GM21447 (cell line): ENCODE results near the gene CALCOCO1.
"Not testable (repeated sequence)": the region's sequence is repeated elsewhere in the genome, so short reads cannot be mapped to it uniquely, and the experiment has no call there.

Experiments used
- ATAC-seq: cut with Tn5 transposase; IDR thresholded peaks from one replicate; pipeline ENCODE4 v1.9.1; 2021; ENCODE audit not compliant: unreplicated experiment

The CALCOCO1 gene, protein sequence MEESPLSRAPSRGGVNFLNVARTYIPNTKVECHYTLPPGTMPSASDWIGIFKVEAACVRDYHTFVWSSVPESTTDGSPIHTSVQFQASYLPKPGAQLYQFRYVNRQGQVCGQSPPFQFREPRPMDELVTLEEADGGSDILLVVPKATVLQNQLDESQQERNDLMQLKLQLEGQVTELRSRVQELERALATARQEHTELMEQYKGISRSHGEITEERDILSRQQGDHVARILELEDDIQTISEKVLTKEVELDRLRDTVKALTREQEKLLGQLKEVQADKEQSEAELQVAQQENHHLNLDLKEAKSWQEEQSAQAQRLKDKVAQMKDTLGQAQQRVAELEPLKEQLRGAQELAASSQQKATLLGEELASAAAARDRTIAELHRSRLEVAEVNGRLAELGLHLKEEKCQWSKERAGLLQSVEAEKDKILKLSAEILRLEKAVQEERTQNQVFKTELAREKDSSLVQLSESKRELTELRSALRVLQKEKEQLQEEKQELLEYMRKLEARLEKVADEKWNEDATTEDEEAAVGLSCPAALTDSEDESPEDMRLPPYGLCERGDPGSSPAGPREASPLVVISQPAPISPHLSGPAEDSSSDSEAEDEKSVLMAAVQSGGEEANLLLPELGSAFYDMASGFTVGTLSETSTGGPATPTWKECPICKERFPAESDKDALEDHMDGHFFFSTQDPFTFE

GRCh38 chr12:53727310-53728041, at the start of gene CALCOCO1:
TSS of gene CALCOCO1 (minus strand) at chr12:53727452. CDS start at chr12:53725242, 2,210 bp downstream.
- ATAC-seq = peak; percentile 98

DNA sequence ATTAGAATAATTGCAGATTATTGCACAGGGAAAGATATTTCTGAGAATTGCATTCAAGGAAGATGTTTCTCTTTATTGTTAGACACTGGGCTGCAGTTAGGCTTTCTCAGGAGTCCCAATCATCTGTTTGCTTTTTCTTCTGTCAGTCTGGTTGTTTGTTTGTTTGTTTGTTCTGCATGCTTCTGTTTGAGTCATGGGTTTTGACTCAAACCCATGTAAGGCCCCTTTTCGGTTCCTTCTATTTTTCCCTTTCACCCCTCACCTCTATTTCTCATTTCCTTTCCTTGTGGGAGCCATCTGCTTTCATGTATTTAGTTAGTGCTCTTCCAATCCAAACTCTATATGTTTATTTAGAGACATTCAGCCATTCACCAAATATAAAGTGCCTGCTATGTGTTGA, 49.6 kb upstream of the CALCOCO1 start:
- ATAC-seq = no peak

- no peak for ATAC-seq
Observed at GRCh38 chr12:53775478-53776145, 48.4 kb upstream of the CALCOCO1 start.

GRCh38 chr12:53770281-53770680, 43.0 kb upstream of the CALCOCO1 start:
- no peak for ATAC-seq

DNA sequence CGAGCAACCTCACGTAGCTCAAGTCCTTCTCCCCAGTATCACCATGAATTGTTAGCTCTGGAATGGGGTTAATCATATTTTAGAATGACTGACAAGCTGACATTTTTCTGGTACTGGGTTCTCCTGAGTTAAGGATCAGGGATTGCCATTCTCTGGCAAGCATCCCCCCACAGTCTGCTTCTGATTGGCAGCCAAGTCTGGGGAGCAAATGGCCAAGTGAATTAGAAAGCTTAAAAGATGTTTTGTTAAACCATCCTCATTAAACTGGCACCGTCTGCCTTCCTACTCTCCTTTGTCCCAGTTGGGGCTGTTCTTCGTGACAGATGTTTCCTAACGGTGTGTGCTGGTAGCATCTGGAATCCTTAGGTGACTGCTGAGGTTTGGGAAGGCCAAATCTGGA, 41.7 kb upstream of the CALCOCO1 start:
- no peak for ATAC-seq

DNA sequence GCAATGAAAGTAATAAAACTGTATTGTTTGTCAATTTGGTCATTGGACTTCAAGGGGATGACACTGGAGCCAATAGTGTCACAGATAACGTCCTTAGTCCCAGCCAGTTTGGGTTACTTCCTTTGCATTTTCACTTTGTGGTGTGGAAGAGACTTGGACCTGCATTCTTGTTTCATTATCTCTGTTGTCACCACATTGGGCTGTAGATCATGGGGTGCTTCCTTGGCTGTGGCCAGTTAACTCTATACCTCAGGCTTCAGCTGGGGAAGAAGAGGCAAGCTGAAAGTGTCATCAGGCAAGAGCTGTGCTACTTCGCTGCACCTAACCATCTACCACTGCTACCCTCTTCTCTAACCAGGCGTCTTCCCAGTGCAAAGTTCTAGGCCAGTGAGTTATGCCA, 39.6 kb upstream of the CALCOCO1 start:
- no peak for ATAC-seq

GRCh38 chr12:53765891-53766290, 38.6 kb upstream of the CALCOCO1 start:
- ATAC-seq = no peak

- no peak for ATAC-seq
Observed at GRCh38 chr12:53764615-53765014, 37.4 kb upstream of the CALCOCO1 start.

- not testable (repeated sequence) for ATAC-seq
Observed at GRCh38 chr12:53762793-53763192, 35.5 kb upstream of the CALCOCO1 start.

- ATAC-seq = no peak
Observed at GRCh38 chr12:53761306-53761705, 34.1 kb upstream of the CALCOCO1 start.

GRCh38 chr12:53759261-53759660, 32.0 kb upstream of the CALCOCO1 start:
- ATAC-seq = no peak

DNA sequence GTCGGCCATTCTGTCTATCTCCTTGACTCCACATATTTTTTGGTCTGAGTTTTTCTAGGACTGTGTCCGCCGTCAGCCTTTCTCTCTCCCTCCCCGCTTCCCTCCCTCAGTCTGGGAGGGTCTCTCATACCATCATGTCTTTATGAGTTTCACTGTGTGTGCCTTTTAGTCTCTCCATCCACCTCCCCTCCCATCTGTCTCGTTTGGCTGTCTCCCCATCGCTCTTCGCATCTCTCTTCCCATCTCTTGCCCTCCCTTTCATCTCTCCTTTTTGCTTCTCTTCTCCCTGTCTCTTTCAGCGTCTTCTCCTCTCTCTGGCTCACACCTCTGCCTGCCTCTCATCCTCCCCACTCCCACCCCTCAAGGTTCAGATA, 31.5 kb upstream of the CALCOCO1 start:
- no peak for ATAC-seq

DNA sequence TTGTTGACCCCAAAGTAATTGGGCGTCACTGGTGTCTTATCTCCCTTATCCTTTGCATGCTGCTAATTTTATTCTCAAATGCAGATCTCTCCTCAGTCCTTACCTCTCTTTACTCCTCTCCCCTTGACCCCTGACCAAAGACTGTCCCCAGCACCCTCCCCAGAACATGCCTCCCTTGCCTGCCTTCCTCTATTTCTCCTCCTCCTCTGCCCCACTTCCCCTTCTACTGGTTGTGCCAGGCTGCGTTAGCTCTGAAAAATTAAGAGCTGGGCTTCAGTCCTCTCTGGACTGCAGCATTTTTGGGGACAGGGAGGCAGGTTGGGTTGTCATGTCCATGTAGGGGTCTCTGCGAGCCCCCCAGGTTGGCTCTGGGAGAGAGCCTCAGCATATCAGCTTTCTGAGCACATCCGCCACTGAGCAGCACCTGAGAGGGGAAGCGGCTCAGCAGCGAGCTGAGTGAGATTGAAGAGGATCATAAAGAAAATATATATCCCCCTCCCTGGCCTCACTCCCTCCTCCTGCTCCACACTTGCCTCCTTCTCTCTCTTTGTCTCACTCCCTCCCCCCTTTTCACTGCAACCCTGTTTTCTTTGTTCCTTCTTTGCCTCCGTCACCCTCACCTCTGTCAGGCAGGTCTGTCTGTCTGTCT, 31.0 kb upstream of the CALCOCO1 start:
- no peak for ATAC-seq

GRCh38 chr12:53757101-53757770, 30.0 kb upstream of the CALCOCO1 start:
- ATAC-seq = peak; percentile 72

DNA sequence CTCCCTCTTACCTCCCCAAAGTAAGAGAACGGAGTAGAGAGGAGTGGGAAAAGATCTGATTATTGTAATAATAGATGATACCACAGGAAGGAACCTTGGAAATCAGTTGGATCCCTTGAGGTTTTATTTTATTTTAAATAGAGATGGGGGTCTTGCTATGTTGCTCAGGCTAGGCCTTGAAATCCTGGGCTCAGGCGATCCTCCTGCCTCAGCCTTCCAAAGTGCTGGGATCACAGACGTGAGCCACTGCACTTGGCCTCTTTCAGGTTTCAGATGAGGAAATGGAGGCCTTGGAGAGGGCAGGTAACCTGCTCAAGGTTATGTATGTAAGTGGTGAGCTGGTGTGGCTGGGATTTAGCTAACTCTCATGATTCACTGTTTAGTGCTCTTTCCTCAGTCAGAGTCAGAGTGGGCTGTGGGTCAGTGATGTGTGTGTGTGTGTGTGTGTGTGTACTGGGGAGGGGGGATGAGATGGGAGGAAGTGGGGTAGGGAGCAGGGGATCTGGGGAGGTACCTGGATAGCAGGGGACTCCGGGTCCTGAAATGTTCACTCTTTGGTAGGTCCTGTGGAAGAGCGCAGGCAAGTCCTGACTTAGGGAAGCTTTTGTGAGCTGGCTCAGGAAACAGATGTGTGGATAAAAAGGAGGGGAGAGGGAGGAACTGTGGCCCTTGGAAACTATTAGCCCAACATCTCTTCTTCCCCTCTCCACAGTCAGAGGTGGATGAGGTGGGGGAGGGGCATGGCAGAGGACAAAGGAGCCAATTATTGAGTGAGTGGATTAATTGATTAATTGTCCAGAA, 29.2 kb upstream of the CALCOCO1 start:
- no peak for ATAC-seq

GRCh38 chr12:53755893-53756292, 28.6 kb upstream of the CALCOCO1 start:
- no peak for ATAC-seq

GRCh38 chr12:53755451-53755891, 28.2 kb upstream of the CALCOCO1 start:
- no peak for ATAC-seq

GRCh38 chr12:53754633-53755264, 27.5 kb upstream of the CALCOCO1 start:
- ATAC-seq = no peak

- ATAC-seq = no peak
Observed at GRCh38 chr12:53754188-53754585, 26.9 kb upstream of the CALCOCO1 start.
